Loucy (cell line): ENCODE data around the gene DHX29.
A peak's percentile ranks its signal among the peaks of the same experiment; 100 is the strongest.

ENCODE experiments used
- EZH2phosphoT487 ChIP-seq: fragments of 200-600 bp; IDR thresholded peaks from 2 replicates; pipeline ENCODE4 v1.6.1; 2018; ENCODE audit warnings: antibody characterized with exemption, mild to moderate bottlenecking, moderate library complexity, borderline replicate concordance
- TF ChIP-seq, protein P1 (sequence below): fragments of 200-600 bp; sonication (generic); conservative IDR thresholded peaks from 2 replicates; pipeline ENCODE4 v1.5.1; 2014; ENCODE audit warnings: mild to moderate bottlenecking, antibody characterized with exemption, low read length

DNA sequence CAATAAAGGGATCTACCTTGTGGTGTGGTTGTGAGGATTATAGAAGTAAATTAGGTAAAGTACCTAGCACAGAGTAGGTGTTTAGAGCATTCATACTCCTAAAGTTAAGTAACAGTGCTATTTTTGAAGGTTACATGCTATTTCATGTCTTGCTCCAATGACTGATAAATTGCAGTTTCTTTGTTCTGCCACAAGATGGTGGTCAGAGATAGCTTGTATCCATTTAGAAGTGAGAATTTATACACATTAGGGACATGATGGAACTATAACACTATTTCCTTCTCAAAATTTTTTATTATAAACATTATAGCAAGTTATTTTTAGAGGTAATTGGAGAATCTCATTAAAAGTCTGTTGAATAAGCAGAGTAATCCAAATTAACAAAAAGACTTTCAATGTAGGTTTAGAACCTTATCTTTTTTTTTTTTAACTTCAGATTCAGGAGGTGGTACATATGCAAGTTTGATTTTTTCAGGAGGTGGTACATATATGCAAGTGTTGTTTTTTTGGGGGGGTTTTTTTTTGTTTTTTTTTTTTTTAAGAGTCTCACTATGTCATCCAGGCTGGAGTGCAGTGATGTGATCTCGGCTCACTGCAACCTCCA lies 17.4 kb upstream of the DHX29 start:
- TF ChIP-seq, protein P1, sequence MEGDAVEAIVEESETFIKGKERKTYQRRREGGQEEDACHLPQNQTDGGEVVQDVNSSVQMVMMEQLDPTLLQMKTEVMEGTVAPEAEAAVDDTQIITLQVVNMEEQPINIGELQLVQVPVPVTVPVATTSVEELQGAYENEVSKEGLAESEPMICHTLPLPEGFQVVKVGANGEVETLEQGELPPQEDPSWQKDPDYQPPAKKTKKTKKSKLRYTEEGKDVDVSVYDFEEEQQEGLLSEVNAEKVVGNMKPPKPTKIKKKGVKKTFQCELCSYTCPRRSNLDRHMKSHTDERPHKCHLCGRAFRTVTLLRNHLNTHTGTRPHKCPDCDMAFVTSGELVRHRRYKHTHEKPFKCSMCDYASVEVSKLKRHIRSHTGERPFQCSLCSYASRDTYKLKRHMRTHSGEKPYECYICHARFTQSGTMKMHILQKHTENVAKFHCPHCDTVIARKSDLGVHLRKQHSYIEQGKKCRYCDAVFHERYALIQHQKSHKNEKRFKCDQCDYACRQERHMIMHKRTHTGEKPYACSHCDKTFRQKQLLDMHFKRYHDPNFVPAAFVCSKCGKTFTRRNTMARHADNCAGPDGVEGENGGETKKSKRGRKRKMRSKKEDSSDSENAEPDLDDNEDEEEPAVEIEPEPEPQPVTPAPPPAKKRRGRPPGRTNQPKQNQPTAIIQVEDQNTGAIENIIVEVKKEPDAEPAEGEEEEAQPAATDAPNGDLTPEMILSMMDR, result peak; percentile 82
- TF ChIP-seq EZH2phosphoT487, result no peak
